ENCODE measurements around the gene MS4A13.
"Not testable (repeated sequence)": the region's sequence is repeated elsewhere in the genome, so short reads cannot be mapped to it uniquely, and the experiment has no call there.

The MS4A13 gene

GRCh38 chr11:60515144-60515855, at the start of gene MS4A13:
MS4A13 (plus strand) TSS chr11:60515392; CDS start chr11:60518084, 2,692 bp downstream.
- DNase-seq: no peak

- DNase-seq: no peak
Observed at GRCh38 chr11:60468829-60469228, 46.4 kb upstream of the MS4A13 start.

- DNase-seq: no peak
Observed at GRCh38 chr11:60469723-60470122, 45.5 kb upstream of the MS4A13 start.

DNA sequence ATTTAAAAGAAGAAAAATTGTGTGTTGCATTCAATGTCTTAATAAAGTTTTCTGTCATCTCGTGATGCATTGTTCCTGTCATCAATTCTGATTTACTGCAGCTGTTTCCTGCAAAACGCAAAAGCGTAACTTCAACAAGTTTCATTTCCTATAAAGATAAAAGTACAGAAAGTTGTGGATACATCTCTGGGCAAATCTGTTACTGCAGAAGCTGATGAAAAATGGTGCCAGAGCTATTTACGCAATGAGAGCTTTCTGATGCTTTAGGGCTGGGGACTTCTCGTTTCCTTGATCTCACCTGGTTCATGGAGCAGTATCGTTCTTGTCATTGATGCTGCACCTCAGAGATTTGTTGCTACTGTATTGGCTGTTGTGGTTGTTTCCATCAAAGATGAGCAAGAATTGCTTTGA, 38.2 kb upstream of the MS4A13 start:
- DNase-seq: no peak

DNA sequence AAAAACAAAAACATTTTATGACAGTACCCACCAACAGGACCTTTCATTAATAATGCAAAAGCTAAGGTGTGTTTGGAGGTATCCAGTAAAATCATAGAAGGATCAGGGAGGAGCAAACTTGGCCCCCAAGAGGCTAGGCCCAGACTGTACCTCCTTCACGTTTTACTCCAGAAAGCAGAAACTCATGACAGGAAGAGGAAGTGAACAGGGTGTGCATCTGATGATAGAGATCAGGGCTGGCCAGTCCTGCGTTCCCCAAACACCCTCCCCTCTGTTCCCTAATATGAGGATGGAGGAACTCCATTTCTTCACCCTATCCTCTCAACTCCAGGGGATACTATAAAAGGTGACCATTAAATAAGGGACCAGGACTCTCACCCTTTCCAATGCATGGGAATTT, 32.8 kb upstream of the MS4A13 start:
- DNase-seq: no peak

- no peak for DNase-seq
Observed at GRCh38 chr11:60485987-60486386, 29.2 kb upstream of the MS4A13 start.

DNA sequence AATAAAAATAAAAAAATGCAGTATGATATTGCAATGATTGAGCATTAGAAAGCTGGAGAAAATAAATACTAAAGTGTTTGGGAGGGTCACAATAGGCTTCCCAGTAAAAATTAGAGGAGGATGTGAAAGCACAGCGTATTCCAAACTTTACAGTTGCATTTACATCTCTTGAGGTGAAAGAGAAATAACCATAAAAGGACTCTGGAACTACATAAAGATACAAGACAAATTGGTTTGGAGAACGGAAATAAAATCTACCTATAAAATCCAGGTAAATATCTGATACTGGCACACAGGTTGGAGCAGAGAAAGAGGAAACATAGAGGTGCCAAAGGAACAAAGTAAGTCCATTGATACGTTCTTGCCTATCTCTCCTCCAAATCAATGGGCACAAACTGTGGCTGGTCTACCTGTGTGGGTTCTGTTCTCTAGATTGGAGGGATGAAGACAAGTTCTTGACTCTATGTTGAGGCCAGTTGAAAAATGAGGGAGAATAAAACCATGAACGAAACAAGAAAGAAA, 22.6 kb upstream of the MS4A13 start, which contains the start of gene MS4A12:
Gene MS4A12 (plus strand): TSS at position 291 of the 522 bp plus-strand sequence. CDS start 4,541 bp downstream, outside the sequence.
- no peak for DNase-seq

DNA sequence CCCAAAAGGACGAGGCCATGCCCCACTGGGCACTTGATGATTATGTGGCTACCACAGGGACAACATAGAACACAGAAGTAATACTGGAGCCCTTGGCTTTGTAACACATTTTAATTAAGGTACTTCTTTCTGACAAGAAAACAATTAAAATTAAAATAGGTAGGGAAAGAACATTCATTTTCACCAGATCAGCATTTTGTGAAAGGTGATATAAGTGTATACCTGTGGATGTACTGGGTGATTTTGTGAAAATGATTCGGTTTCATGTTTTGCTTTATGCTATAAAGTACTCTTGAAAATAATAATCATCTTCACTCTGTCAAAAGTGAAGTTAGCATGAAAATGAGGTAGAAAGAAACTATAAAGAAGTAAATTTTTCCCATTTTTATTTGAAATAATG, 21.7 kb upstream of the MS4A13 start:
- DNase-seq: no peak

- no peak for DNase-seq
Observed at GRCh38 chr11:60498399-60498798, 16.8 kb upstream of the MS4A13 start.

GRCh38 chr11:60498853-60499252, 16.3 kb upstream of the MS4A13 start:
- no peak for DNase-seq

- no peak for DNase-seq
Observed at GRCh38 chr11:60500276-60500910, 14.8 kb upstream of the MS4A13 start.

GRCh38 chr11:60502221-60502775, 12.9 kb upstream of the MS4A13 start:
- DNase-seq: no peak

GRCh38 chr11:60504219-60504905, 10.8 kb upstream of the MS4A13 start:
- no peak for DNase-seq

DNA sequence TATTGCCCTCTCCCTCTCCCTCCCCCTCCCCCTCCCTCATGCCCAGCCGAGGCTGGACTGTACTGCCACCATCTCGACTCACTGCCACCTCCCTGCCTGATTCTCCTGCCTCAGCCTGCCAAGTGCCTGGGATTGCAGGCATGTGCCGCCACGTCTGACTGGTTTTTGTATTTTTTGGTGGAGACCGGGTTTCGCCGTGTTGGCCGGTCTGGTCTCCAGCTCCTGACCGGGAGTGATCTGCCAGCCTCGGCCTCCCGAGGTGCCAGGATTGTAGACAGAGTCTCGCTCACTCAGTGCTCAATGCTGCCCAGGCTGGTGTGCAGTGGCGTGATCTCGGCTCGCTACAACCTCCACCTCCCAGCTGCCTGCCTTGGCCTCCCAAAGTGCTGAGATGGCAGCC, 5.6 kb upstream of the MS4A13 start:
- not testable (repeated sequence) for DNase-seq

DNA sequence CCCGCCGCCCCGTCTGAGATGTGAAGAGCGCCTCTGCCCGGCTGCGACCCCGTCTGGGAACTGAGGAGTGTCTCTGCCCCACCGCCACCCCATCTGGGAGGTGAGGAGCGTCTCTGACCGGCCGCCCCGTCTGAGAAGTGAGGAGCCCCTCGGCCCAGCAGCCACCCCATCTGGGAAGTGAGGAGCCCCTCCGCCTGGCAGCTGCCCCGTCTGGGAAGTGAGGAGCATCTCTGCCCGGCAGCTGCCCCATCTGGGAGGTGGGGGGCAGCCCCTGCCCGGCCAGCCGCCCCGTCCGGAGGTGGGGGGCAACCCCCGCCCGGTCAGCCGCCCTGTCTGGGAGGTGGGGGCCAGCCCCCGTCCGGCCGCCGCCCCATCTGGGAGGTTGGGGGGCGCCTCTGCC, 5.0 kb upstream of the MS4A13 start:
- DNase-seq: not testable (repeated sequence)

- no peak for DNase-seq
Observed at GRCh38 chr11:60511393-60511792, 3.8 kb upstream of the MS4A13 start.

- DNase-seq: no peak
Observed at GRCh38 chr11:60512651-60513225, 2.5 kb upstream of the MS4A13 start.

- DNase-seq: no peak
Observed at GRCh38 chr11:60513496-60514460, 1.4 kb upstream of the MS4A13 start.

DNA sequence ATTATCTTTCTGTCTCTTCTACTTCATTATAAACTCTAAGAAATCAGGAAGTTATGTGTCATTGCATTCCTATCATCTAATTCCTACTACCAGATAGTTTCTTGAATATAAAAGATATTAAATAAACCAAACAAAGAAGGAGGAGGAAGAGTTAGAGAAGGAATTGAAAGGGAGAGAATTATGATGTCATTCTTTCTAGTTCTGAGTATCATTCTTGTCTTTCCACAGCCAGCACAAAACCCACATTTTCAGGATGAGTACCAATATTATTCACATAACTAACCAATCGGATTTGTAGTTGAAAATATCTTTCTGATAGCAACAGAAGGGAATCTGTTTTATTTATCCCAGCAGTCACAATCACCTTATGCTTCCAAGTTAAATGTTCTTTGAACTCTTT, 13.3 kb downstream of the MS4A13 start:
- DNase-seq: no peak

GRCh38 chr11:60528934-60529333, 13.7 kb downstream of the MS4A13 start:
- DNase-seq: no peak

GRCh38 chr11:60530454-60531100, 15.4 kb downstream of the MS4A13 start:
- DNase-seq: no peak

All from stimulated activated CD8-positive, alpha-beta memory T cell treated with anti-CD3 and anti-CD28 coated beads, Interleukin-4, amount 100 ng/mL, for 48 hours (primary cell).